ENCODE measurements around the gene SKIC3.

The SKIC3 gene

DNA sequence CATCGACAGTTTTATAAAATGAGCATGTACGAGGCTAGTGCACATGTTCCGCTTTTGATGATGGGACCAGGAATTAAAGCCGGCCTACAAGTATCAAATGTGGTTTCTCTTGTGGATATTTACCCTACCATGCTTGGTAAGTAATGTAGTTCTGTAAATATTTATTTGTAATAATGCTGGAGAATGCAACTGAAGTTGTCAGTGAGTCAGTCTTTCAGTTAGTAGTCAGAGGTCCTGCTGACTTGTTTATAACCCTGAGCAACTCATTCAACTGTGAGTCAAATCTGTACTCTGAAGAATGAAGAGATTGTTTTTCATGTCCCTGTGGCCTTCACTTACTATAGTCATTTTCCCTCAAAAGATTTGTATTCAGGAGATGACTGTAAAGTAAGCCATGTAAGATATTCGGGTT is 36.7 kb upstream of the SKIC3 start:
- Histone ChIP-seq H2AFZ (ENCODE audit: insufficient read depth, low read length, poor library complexity) (no peak overlapping the region), H2BK5ac (ENCODE audit: low read depth, low read length, poor library complexity) (no peak overlapping the region), H3K9me3 (ENCODE audit: insufficient read depth, low read depth, low read length) (no peaks in the 10 kb centered on the region), H3K18ac (ENCODE audit: low read length) (no peak overlapping the region), H4K12ac (ENCODE audit: low read depth, low read length) (no peak overlapping the region), H3K4me1 (ENCODE audit: control insufficient read depth in 1 of 2, insufficient read depth in 2 of 2, low read length in 2 of 2) (no peaks in the 10 kb centered on the region), H3K36me3 (ENCODE audit: control insufficient read depth in 1 of 2, insufficient read depth in 2 of 2, low read length in 2 of 2) (no peaks in the 10 kb centered on the region), H3K4me2 (ENCODE audit: low read length) (no peak overlapping the region), H3K9ac (ENCODE audit: low read length) (no peak overlapping the region), H3K27me3 (ENCODE audit: insufficient read depth, low read length) (no peaks in the 10 kb centered on the region), H3K27ac (ENCODE audit: low read depth, low read length) (no peak overlapping the region), H3K79me2 (ENCODE audit: control insufficient read depth, insufficient read depth, low read length, poor library complexity) (no peaks in the 10 kb centered on the region), H3K4me3 (ENCODE audit: low read depth, low read length) (no peak overlapping the region), H4K8ac (ENCODE audit: low read depth, low read length) (no peak overlapping the region), H2AK5ac (ENCODE audit: low read length) (no peak overlapping the region), H3K14ac (ENCODE audit: low read length) (no peak overlapping the region), H3K79me1 (ENCODE audit: low read length) (no peaks in the 10 kb centered on the region), H3K4ac (ENCODE audit: low read depth, low read length) (no peak overlapping the region), H3K23ac (ENCODE audit: low read length) (no peak overlapping the region), H4K91ac (ENCODE audit: low read depth, low read length) (no peak overlapping the region), H2BK12ac (ENCODE audit: low read length) (no peak overlapping the region), H2BK120ac (ENCODE audit: insufficient read depth, low read length, poor library complexity) (no peak overlapping the region)
- no CpG with 5 or more reads among the region's 5 CpGs for WGBS (ENCODE audit: extremely low coverage, insufficient coverage, insufficient read length)
- peak in 1 of 2 donors; percentile 46 for DNase-seq

DNA sequence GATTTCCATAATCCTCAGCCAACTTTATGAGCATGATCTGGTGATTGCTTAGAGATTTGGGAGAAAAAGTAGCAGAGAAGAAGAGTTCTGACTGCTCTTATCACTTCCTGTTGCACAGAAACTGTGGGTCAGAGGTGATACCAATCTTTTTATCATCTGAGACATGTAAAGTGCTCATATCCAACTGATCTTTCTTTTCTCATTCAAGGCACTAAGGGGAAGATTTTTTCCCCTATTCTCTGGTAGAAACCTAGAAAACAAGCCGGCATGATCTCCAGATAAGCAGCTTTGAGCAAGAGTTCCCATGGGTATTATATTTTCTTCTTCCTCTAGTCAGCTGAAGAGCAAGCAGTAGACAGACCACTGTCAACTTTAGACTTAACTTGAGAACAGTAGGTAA is 36.1 kb upstream of the SKIC3 start:
- Histone ChIP-seq H4K12ac (ENCODE audit: low read depth, low read length) (no peak overlapping the region), H3K79me2 (ENCODE audit: control insufficient read depth, insufficient read depth, low read length, poor library complexity) (no peaks in the 10 kb centered on the region), H2AFZ (ENCODE audit: insufficient read depth, low read length, poor library complexity) (no peak overlapping the region), H3K79me1 (ENCODE audit: low read length) (no peaks in the 10 kb centered on the region), H2BK120ac (ENCODE audit: insufficient read depth, low read length, poor library complexity) (no peak overlapping the region), H4K8ac (ENCODE audit: low read depth, low read length) (no peak overlapping the region), H3K23ac (ENCODE audit: low read length) (no peak overlapping the region), H3K4me2 (ENCODE audit: low read length) (no peak overlapping the region), H2BK12ac (ENCODE audit: low read length) (no peak overlapping the region), H3K36me3 (ENCODE audit: control insufficient read depth in 1 of 2, insufficient read depth in 2 of 2, low read length in 2 of 2) (no peaks in the 10 kb centered on the region), H3K18ac (ENCODE audit: low read length) (no peak overlapping the region), H3K27ac (ENCODE audit: low read depth, low read length) (no peak overlapping the region), H3K27me3 (ENCODE audit: insufficient read depth, low read length) (no peaks in the 10 kb centered on the region), H3K4me1 (ENCODE audit: control insufficient read depth in 1 of 2, insufficient read depth in 2 of 2, low read length in 2 of 2) (no peaks in the 10 kb centered on the region), H3K14ac (ENCODE audit: low read length) (no peak overlapping the region), H2AK5ac (ENCODE audit: low read length) (no peak overlapping the region), H3K9me3 (ENCODE audit: insufficient read depth, low read depth, low read length) (no peaks in the 10 kb centered on the region), H3K4ac (ENCODE audit: low read depth, low read length) (no peak overlapping the region), H2BK5ac (ENCODE audit: low read depth, low read length, poor library complexity) (no peak overlapping the region), H3K9ac (ENCODE audit: low read length) (no peak overlapping the region), H3K4me3 (ENCODE audit: low read depth, low read length) (no peak overlapping the region), H4K91ac (ENCODE audit: low read depth, low read length) (no peak overlapping the region)
- WGBS (ENCODE audit: extremely low coverage, insufficient coverage, insufficient read length): no CpG with 5 or more reads among the region's 1 CpG
- peak in 1 of 2 donors; percentile 50 for DNase-seq

DNA sequence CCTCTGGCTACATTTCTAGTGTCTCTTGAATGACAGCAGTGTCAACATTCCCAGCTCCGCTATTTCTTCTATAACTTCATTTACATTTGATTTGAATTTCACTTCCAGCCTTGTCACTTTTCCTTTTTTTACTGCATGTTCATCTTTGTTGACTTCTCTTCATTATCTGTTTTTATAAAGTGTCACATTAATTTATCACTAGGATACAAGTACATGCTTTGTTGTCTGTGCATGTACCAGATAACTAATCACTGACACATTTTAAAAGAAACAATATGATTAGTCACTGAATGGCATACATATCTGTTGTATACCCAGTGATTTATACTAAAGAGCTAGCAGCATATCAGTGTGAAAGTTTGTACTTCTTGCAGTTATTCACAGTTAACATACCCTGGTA is 29.2 kb upstream of the SKIC3 start:
- no peaks in the 10 kb centered on the region for H3K27me3 ChIP-seq (ENCODE audit: insufficient read depth, low read length)
- no peak for DNase-seq
- no peak overlapping the region for H3K14ac ChIP-seq (ENCODE audit: low read length)
- no peaks in the 10 kb centered on the region for H3K79me2 ChIP-seq (ENCODE audit: control insufficient read depth, insufficient read depth, low read length, poor library complexity)
- H4K8ac ChIP-seq (ENCODE audit: low read depth, low read length): no peak overlapping the region
- no peak overlapping the region for H2AFZ ChIP-seq (ENCODE audit: insufficient read depth, low read length, poor library complexity)
- no peaks in the 10 kb centered on the region for H3K9me3 ChIP-seq (ENCODE audit: insufficient read depth, low read depth, low read length)
- H3K4me2 ChIP-seq (ENCODE audit: low read length): no peak overlapping the region
- no peak overlapping the region for H3K9ac ChIP-seq (ENCODE audit: low read length)
- H3K4me3 ChIP-seq (ENCODE audit: low read depth, low read length): no peak overlapping the region
- no CpG with 5 or more reads among the region's 1 CpG for WGBS (ENCODE audit: extremely low coverage, insufficient coverage, insufficient read length)
- H3K4me1 ChIP-seq (ENCODE audit: control insufficient read depth in 1 of 2, insufficient read depth in 2 of 2, low read length in 2 of 2): no peaks in the 10 kb centered on the region
- H3K36me3 ChIP-seq (ENCODE audit: control insufficient read depth in 1 of 2, insufficient read depth in 2 of 2, low read length in 2 of 2): no peaks in the 10 kb centered on the region
- no peak overlapping the region for H3K27ac ChIP-seq (ENCODE audit: low read depth, low read length)
- H2AK5ac ChIP-seq (ENCODE audit: low read length): no peak overlapping the region
- no peak overlapping the region for H2BK5ac ChIP-seq (ENCODE audit: low read depth, low read length, poor library complexity)
- no peak overlapping the region for H2BK12ac ChIP-seq (ENCODE audit: low read length)
- H2BK120ac ChIP-seq (ENCODE audit: insufficient read depth, low read length, poor library complexity): no peak overlapping the region
- H3K4ac ChIP-seq (ENCODE audit: low read depth, low read length): no peak overlapping the region
- H3K23ac ChIP-seq (ENCODE audit: low read length): no peak overlapping the region
- H4K12ac ChIP-seq (ENCODE audit: low read depth, low read length): no peak overlapping the region
- H3K18ac ChIP-seq (ENCODE audit: low read length): no peak overlapping the region
- no peak overlapping the region for H4K91ac ChIP-seq (ENCODE audit: low read depth, low read length)
- no peaks in the 10 kb centered on the region for H3K79me1 ChIP-seq (ENCODE audit: low read length)

DNA sequence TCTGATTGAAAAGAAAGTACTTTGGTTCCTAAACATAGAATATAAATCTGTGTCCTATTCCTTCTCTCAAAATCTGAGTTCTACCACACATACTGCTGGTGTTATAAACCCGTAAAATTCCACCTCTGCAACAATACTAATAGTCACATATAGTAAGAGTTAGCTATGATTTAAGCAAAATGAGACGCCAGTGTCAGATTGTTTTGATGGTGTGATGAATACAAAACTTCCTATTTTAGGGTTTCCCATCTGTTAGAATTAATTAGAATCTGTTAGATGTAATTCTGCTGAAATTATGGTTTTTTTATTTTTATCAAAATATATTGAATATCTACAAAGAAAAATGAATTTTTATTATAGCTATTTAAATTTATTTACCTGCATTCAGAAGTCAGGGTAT is 26.8 kb upstream of the SKIC3 start:
- Histone ChIP-seq H2AK5ac (ENCODE audit: low read length) (no peak overlapping the region), H3K23ac (ENCODE audit: low read length) (no peak overlapping the region), H3K4me1 (ENCODE audit: control insufficient read depth in 1 of 2, insufficient read depth in 2 of 2, low read length in 2 of 2) (no peaks in the 10 kb centered on the region), H3K4me2 (ENCODE audit: low read length) (no peak overlapping the region), H3K79me2 (ENCODE audit: control insufficient read depth, insufficient read depth, low read length, poor library complexity) (no peaks in the 10 kb centered on the region), H3K79me1 (ENCODE audit: low read length) (no peaks in the 10 kb centered on the region), H2AFZ (ENCODE audit: insufficient read depth, low read length, poor library complexity) (no peak overlapping the region), H3K18ac (ENCODE audit: low read length) (no peak overlapping the region), H3K4ac (ENCODE audit: low read depth, low read length) (no peak overlapping the region), H3K27me3 (ENCODE audit: insufficient read depth, low read length) (no peaks in the 10 kb centered on the region), H3K36me3 (ENCODE audit: control insufficient read depth in 1 of 2, insufficient read depth in 2 of 2, low read length in 2 of 2) (no peaks in the 10 kb centered on the region), H2BK120ac (ENCODE audit: insufficient read depth, low read length, poor library complexity) (no peak overlapping the region), H2BK12ac (ENCODE audit: low read length) (no peak overlapping the region), H4K12ac (ENCODE audit: low read depth, low read length) (no peak overlapping the region), H3K27ac (ENCODE audit: low read depth, low read length) (no peak overlapping the region), H2BK5ac (ENCODE audit: low read depth, low read length, poor library complexity) (no peak overlapping the region), H3K14ac (ENCODE audit: low read length) (no peak overlapping the region), H4K91ac (ENCODE audit: low read depth, low read length) (no peak overlapping the region), H3K4me3 (ENCODE audit: low read depth, low read length) (no peak overlapping the region), H3K9me3 (ENCODE audit: insufficient read depth, low read depth, low read length) (no peaks in the 10 kb centered on the region), H3K9ac (ENCODE audit: low read length) (no peak overlapping the region), H4K8ac (ENCODE audit: low read depth, low read length) (no peak overlapping the region)
- no CpG with 5 or more reads among the region's 2 CpGs for WGBS (ENCODE audit: extremely low coverage, insufficient coverage, insufficient read length)
- DNase-seq: no peak

Measured in trophoblast cell (in vitro differentiated cells and primary cell).